Endodermal cell (in vitro differentiated cells): ENCODE results near the gene TRIM14. TPM values are rescaled to one million over a fixed set of nuclear protein-coding genes. Genes with fewer than 3 reads are reported as not detected.

Source experiments
- DNase-seq: peaks from one replicate; pipeline ENCODE4 v3.0.0-alpha.2; 2017
- H3K27ac ChIP-seq: 2 replicates; pipeline ENCODE4 v1.5.1; 2013; ENCODE audit warnings: mild to moderate bottlenecking, low read depth, low read length, moderate library complexity
- H3K27me3 ChIP-seq: 2 replicates; pipeline ENCODE4 v1.6.1; 2013; ENCODE audit warnings: mild to moderate bottlenecking, low read length, moderate library complexity; ENCODE audit not compliant: insufficient read depth, control insufficient read depth, poor library complexity, severe bottlenecking
- H3K36me3 ChIP-seq: 2 replicates; pipeline ENCODE4 v1.7.0; 2013; ENCODE audit warnings: mild to moderate bottlenecking, low read length, moderate library complexity; ENCODE audit not compliant: control insufficient read depth, insufficient read depth
- H3K4me1 ChIP-seq: one replicate; pipeline ENCODE4 v1.7.0; 2013; ENCODE audit warnings: low read length; ENCODE audit not compliant: control insufficient read depth, insufficient read depth
- H3K4me3 ChIP-seq: 2 replicates; pipeline ENCODE4 v1.5.1; 2013; ENCODE audit warnings: mild to moderate bottlenecking, low read length, moderate library complexity
- H3K9ac ChIP-seq: 2 replicates; pipeline ENCODE4 v1.6.1; 2013; ENCODE audit warnings: mild to moderate bottlenecking, low read length, moderate library complexity; ENCODE audit not compliant: poor library complexity, severe bottlenecking; ENCODE audit errors: extremely low read depth
- H3K9me3 ChIP-seq: 2 replicates; pipeline ENCODE4 v1.6.1; 2013; ENCODE audit warnings: mild to moderate bottlenecking, low read length, moderate library complexity; ENCODE audit not compliant: control insufficient read depth
- H3K27ac Mint-ChIP-seq: 2 replicates; pipeline ENCODE4 v1.8.0; 2020; ENCODE audit warnings: mixed read lengths
- H3K27me3 Mint-ChIP-seq: 2 replicates; pipeline ENCODE4 v1.8.0; 2021; ENCODE audit warnings: mild to moderate bottlenecking, mixed read lengths; ENCODE audit not compliant: insufficient read depth
- H3K36me3 Mint-ChIP-seq: 2 replicates; pipeline ENCODE4 v1.8.0; 2020; ENCODE audit warnings: low read depth, mixed read lengths
- H3K4me1 Mint-ChIP-seq: 2 replicates; pipeline ENCODE4 v1.8.0; 2020; ENCODE audit warnings: mixed read lengths
- H3K4me3 Mint-ChIP-seq: 2 replicates; pipeline ENCODE4 v1.8.0; 2020; ENCODE audit warnings: mild to moderate bottlenecking, moderate library complexity, mixed read lengths
- H3K9me3 Mint-ChIP-seq: 2 replicates; pipeline ENCODE4 v1.8.0; 2020; ENCODE audit warnings: mild to moderate bottlenecking, mixed read lengths
- CTCF ChIP-seq: fragments of 200-600 bp; sonication (generic); conservative IDR thresholded peaks from 2 replicates; pipeline ENCODE4 v1.5.0; 2021; ENCODE audit warnings: antibody characterized with exemption, mild to moderate bottlenecking
- WGBS, 2 experiments: methylation state at CpG; one replicate each; pipeline versions ENCODE4 v1.1.5 to v1.1.7; 2013; ENCODE audit warnings: missing lambda C conversion rate in 2 of 2, mixed read lengths in 1 of 2; ENCODE audit not compliant: insufficient coverage in 1 of 2, insufficient read length in 1 of 2; 5-methylcytosine and 5-hydroxymethylcytosine counted together
- total RNA-seq, 2 donors: library from RNA; stranded (reverse); fragmentation: NEBNext Ultra II Directional in 1 of 2; extraction: Animal tissue kit (Norgen Biotek cat#: 25700) in 1 of 2; gene quantifications; 2 replicates in 1 of 2; 3 replicates in 1 of 2; pipeline ENCODE4 v1.2.1, GENCODE V29; 2021

The TRIM14 gene
- total RNA-seq, 2 donors from 2014 or later: 3.1 to 5.1 TPM

GRCh38 chr9:98144631-98145030 lies 25.6 kb upstream of the TRIM14 start:
- H3K36me3 Mint-ChIP-seq: peaks cover 3% of the 10 kb centered on the region
- DNase-seq: no peak
- Histone ChIP-seq H3K4me1 (no peaks in the 10 kb centered on the region), H3K27me3 (no peaks in the 10 kb centered on the region), H3K4me3 (no peak overlapping the region), H3K9me3 (no peaks in the 10 kb centered on the region), H3K36me3 (no peaks in the 10 kb centered on the region), H3K9ac (no peak overlapping the region), H3K27ac (no peak overlapping the region)
- H3K27ac Mint-ChIP-seq: no peak overlapping the region
- H3K27me3 Mint-ChIP-seq: no peaks in the 10 kb centered on the region
- no peaks in the 10 kb centered on the region for H3K9me3 Mint-ChIP-seq
- no peak for TF ChIP-seq CTCF
- 96 to 100% methylated on average over 3 of the region's 3 CpGs for WGBS, 2 experiments
- H3K4me3 Mint-ChIP-seq: no peak overlapping the region
- H3K4me1 Mint-ChIP-seq: no peaks in the 10 kb centered on the region

GRCh38 chr9:98144076-98144475 lies 25.1 kb upstream of the TRIM14 start:
- H3K9me3 Mint-ChIP-seq: no peaks in the 10 kb centered on the region
- no peak overlapping the region for H3K4me3 Mint-ChIP-seq
- Histone ChIP-seq H3K27ac (no peak overlapping the region), H3K36me3 (no peaks in the 10 kb centered on the region), H3K4me3 (no peak overlapping the region), H3K9ac (no peak overlapping the region), H3K4me1 (no peaks in the 10 kb centered on the region), H3K27me3 (no peaks in the 10 kb centered on the region), H3K9me3 (no peaks in the 10 kb centered on the region)
- peaks cover 3% of the 10 kb centered on the region for H3K36me3 Mint-ChIP-seq
- H3K27ac Mint-ChIP-seq: no peak overlapping the region
- 88 to 90% methylated on average over 3 to 4 of the region's 4 CpGs for WGBS, 2 experiments
- no peak for DNase-seq
- no peaks in the 10 kb centered on the region for H3K27me3 Mint-ChIP-seq
- H3K4me1 Mint-ChIP-seq: no peaks in the 10 kb centered on the region
- no peak for TF ChIP-seq CTCF

GRCh38 chr9:98142925-98143481 lies 24.0 kb upstream of the TRIM14 start:
- no peak for TF ChIP-seq CTCF
- Histone ChIP-seq H3K4me3 (no peak overlapping the region), H3K4me1 (no peaks in the 10 kb centered on the region), H3K9ac (no peak overlapping the region), H3K9me3 (no peaks in the 10 kb centered on the region), H3K27me3 (no peaks in the 10 kb centered on the region), H3K27ac (no peak overlapping the region), H3K36me3 (no peaks in the 10 kb centered on the region)
- no peaks in the 10 kb centered on the region for H3K9me3 Mint-ChIP-seq
- H3K36me3 Mint-ChIP-seq: peaks cover 3% of the 10 kb centered on the region
- WGBS, 2 experiments: 89 to 91% methylated on average over 5 to 8 of the region's 8 CpGs
- DNase-seq: no peak
- no peak overlapping the region for H3K27ac Mint-ChIP-seq
- no peaks in the 10 kb centered on the region for H3K4me1 Mint-ChIP-seq
- H3K27me3 Mint-ChIP-seq: no peaks in the 10 kb centered on the region
- H3K4me3 Mint-ChIP-seq: no peak overlapping the region
